DMS53 treated with DMSO at 0.1 percent for 48 hours (cell line): ENCODE measurements around the gene ZBTB22.
A peak's percentile ranks its signal among the peaks of the same experiment; 100 is the strongest.
"Not testable (repeated sequence)": the region's sequence is repeated elsewhere in the genome, so short reads cannot be mapped to it uniquely, and the experiment has no call there.

Experiments used
- DNase-seq: peaks from one replicate; lab custom pipeline; 2025; ENCODE audit not compliant: unreplicated experiment; lab: John Stamatoyannopoulos, UW

Gene ZBTB22

GRCh38 chr6:33301877-33302276 lies 15.7 kb downstream of the ZBTB22 start:
- DNase-seq, result no peak

GRCh38 chr6:33299237-33299944 lies 18.2 kb downstream of the ZBTB22 start:
- DNase-seq, result peak; percentile 88

GRCh38 chr6:33298773-33299236 lies 18.7 kb downstream of the ZBTB22 start, which contains the start of gene RGL2:
Gene RGL2 (minus strand): TSS chr6:33298942. CDS start chr6:33298610, 332 bp downstream.
- no peak for DNase-seq

- DNase-seq, result peak; percentile 35
Observed at GRCh38 chr6:33297956-33298772, 19.4 kb downstream of the ZBTB22 start.

GRCh38 chr6:33297406-33297955 lies 20.1 kb downstream of the ZBTB22 start:
- DNase-seq, result no peak

DNA sequence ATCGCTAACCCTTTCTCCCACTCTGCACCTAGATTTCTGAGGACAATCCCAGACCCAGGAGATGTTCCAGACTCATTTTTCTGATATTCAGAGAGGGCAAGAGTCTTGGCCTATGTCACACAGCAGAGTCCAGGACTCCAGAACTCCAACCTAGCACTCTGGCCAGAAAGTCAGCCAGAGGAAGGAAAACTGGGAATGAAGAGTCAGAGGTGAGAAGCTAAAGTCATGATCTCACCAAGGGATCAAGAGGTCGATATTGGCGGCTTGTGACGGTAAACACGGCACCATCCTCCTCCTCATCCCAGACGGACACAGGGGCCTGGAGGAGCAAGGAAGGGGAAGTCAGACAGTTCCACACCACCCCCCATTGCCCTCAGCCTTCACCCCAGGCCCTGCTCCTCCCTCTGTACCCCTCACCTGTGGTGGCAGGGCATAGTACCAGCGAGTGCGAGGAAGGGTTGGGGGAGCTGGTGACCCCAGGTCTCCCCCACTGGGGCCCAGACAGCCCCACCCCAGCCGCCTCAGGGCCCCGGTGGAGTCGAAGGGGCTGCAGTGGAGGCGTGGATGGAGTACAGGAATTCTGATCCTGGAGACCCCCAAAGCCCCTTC lies 20.6 kb downstream of the ZBTB22 start:
- no peak for DNase-seq

DNA sequence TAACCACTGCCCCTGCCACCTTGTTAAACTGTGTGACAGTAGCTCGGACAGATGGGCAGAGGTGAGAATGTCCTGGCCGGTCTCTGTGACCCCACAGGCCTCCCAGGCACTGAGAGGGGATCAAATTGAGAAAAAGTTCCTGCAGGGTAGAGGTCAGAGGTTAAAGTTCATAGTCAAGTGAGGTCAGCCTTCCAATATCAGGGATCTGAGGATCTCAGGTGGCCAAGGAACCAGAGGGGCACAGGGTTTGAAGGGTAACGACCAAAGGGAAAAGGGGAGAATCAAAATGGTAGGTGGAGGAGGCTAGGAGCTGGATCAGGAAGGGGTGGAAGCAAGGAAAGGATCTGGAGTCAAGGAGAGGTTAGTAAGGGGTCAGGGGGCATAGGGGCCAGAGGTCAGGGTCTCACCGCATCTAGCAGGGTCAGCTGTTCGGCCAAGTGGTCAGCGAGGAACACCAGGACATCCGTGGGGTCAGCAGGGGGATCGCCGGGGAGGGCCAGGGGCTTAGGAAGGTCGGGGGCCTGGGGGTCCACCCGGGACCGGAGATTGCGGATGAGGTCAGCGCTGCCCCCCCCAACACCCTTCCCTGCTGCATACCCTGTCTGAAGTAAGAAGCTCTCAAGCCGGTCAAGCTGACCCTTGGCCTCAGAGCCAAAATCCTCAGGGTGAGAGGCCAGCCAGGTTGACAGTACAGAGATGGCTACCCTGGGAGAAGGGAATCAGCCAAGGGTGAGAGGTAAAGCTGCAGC lies 21.7 kb downstream of the ZBTB22 start:
- no peak for DNase-seq

- DNase-seq, result no peak
Observed at GRCh38 chr6:33294086-33294823, 23.3 kb downstream of the ZBTB22 start.

DNA sequence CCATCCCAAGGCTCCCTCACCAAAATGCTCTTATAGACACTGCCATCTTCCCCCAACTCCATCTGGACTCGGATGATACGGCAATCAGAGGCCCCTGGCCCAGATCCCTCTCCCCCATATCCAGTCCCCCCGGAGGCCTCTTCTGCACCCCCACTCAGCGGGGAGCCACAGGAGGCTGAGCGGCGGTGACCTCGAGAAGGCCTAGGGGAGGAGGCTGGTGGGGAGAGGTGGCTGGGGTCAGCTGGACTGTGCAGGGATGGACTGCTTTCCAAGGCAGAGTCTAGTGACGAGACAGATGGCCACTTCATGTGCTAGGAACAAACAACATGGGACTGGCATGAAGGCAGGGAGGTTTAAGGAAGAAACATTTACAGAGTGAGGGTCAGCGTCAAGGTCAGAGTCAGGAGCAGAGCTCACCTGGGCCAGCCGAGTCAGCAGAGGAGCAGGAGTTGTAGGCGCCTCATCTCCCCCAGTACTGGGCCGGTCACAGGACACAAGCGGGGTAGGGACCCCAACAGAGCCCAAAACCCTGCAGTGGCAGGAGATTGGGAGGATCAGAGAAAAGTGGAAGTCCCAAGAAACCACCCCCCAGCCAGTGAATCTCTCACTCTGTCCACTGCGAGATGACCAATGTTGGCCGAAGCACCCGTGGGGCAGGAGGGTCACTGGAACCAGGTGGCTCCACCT lies 24.4 kb downstream of the ZBTB22 start:
- DNase-seq, result no peak

DNA sequence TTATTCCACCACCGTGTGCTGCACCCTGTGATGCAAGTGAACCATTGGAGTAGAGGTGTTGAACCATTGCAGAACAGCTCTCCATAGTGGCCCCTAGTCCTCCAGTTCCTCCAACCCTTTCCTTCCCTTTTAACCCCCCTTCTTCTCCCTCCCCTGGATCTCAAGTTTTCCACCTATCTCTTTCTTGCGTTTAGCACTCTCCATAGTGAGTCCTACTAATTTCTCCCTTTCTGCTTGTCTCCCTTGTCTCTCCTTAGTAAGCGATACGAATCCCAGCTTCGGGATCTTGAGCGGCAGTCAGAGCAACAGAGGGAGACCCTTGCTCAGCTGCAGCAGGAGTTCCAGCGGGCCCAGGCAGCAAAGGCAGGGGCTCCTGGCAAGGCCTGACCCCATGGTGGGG lies 27.1 kb downstream of the ZBTB22 start:
- no peak for DNase-seq

GRCh38 chr6:33289784-33290315 lies 27.7 kb downstream of the ZBTB22 start:
- no peak for DNase-seq

- peak; percentile 90 for DNase-seq
Observed at GRCh38 chr6:33288921-33289783, 28.4 kb downstream of the ZBTB22 start, which contains the start of the genes PFDN6 and WDR46. Gene PFDN6 (plus strand): TSS chr6:33289601. CDS start chr6:33289857, 256 bp downstream. Gene WDR46 (minus strand): TSS chr6:33289239. CDS start chr6:33289170, 69 bp downstream.

DNA sequence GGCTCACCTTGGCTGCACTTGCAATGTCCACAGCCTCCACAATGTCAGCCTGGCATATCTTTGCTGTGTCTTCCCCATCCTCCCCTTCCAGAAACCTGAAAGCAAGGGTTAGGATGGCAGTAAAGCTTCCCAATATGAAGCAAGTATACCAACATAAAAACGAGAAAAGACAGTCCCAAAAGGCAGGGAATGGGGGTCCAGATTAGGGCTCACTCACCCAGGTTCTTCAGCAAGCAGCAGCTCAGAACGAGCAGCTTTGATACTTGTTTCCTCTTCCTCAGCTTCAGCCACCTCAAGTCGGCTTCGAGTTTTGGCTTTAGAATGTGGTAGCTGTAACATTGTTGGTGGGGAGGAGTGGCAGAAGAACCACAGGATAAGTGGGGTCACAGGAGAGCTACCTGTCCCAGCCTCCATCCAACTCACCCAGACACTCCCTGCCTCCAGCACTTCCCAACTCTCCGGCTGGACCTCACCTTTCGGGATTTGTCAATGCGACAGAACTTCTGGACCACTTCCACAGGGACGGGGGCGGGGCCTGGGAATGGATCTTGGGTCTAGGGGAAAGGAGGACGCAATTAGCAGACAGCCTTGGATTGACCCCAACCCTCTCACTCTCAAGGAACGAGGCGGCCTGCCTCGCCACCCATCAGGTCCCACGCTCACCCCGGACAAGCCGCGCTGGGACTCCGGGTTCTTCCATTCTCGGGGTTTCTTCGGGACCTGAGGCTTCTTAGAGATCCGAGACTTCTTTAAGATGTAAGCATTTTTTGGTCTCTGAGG lies 29.2 kb downstream of the ZBTB22 start:
- DNase-seq, result no peak

GRCh38 chr6:33286946-33287914 lies 30.3 kb downstream of the ZBTB22 start:
- DNase-seq, result no peak

GRCh38 chr6:33285214-33285613 lies 32.3 kb downstream of the ZBTB22 start:
- not testable (repeated sequence) for DNase-seq

DNA sequence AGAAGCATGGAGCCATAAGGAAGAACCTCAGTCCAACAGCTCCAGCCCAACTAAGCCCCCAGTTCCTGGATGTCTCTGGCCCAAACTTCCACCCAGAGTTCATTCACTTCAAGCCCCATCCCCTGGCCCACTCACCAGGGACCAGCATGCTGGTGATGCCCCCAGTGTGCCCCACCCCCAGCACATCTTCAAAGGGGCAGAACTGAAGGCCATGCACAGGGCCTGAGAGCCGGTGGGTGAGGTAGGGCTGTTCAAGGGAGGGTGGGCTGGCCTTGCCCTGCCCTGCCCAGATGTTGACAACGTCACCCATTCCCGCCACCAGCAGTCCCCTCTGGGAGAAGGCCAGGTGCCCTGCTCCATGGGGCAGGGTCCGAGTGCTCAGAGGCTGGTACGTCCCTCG lies 37.0 kb downstream of the ZBTB22 start:
- no peak for DNase-seq
